ENCODE data around the gene C5AR1.

Gene C5AR1

GRCh38 chr19:47357788-47358680 lies 48.4 kb downstream of the C5AR1 start:
- H3K36me3 ChIP-seq (replicated peaks in 1 of 2; ENCODE audit: control insufficient read depth in 2 of 2, insufficient read depth in 2 of 2, low read length in 2 of 2), result peaks cover 57 to 96% of the 10 kb centered on the region in 2 donors
- DNase-seq (ENCODE audit: low spot score), result no peak
- no peak overlapping the region for H3K27ac ChIP-seq (replicated peaks; ENCODE audit: low read length)
- H3K4ac ChIP-seq (ENCODE audit: low read length), result no peak overlapping the region
- no peak overlapping the region for H2BK120ac ChIP-seq (ENCODE audit: low read depth, low read length)
- peak overlapping the region; percentile 13 for H2BK5ac ChIP-seq (ENCODE audit: low read length)
- H2BK12ac ChIP-seq (ENCODE audit: low read length), result no peak overlapping the region
- H4K91ac ChIP-seq (ENCODE audit: low read depth, low read length, poor library complexity), result no peak overlapping the region
- peak overlapping the region; percentile 75 for H3K23ac ChIP-seq (ENCODE audit: low read depth, low read length, poor library complexity)
- H2AK5ac ChIP-seq (ENCODE audit: low read depth, low read length), result no peak overlapping the region
- no peak overlapping the region for H4K8ac ChIP-seq (ENCODE audit: low read depth, low read length)
- no peaks in the 10 kb centered on the region for H3K4me1 ChIP-seq (ENCODE audit: control insufficient read depth in 2 of 2, insufficient read depth in 1 of 2, low read depth in 1 of 2, low read length in 2 of 2)
- H2BK15ac ChIP-seq (ENCODE audit: low read length), result no peak overlapping the region
- H3K4me2 ChIP-seq (ENCODE audit: insufficient read depth, low read length, poor library complexity, severe bottlenecking), result no peak overlapping the region
- H3K27me3 ChIP-seq (ENCODE audit: control insufficient read depth in 3 of 3, insufficient read depth in 3 of 3, low read depth in 1 of 3, low read length in 3 of 3), result no peaks in the 10 kb centered on the region
- H3K14ac ChIP-seq (ENCODE audit: low read length), result no peak overlapping the region
- no CpG with 5 or more reads among the region's 28 CpGs for WGBS, 2 donors (ENCODE audit: extremely low coverage in 2 of 2, insufficient read length in 2 of 2, insufficient replicate concordance in 1 of 2)
- peaks cover 2 to 6% of the 10 kb centered on the region in 2 donors for H3K9me3 ChIP-seq (replicated peaks in 1 of 2; ENCODE audit: control insufficient read depth in 2 of 2, insufficient read depth in 1 of 2, low read depth in 1 of 2, low read length in 2 of 2)
- H3K79me1 ChIP-seq (ENCODE audit: low read depth, low read length), result peaks cover 10% of the 10 kb centered on the region
- H3K4me3 ChIP-seq (ENCODE audit: low read length in 2 of 2), result no peak overlapping the region
- H3K18ac ChIP-seq (ENCODE audit: low read length), result no peak overlapping the region
- H3K9ac ChIP-seq (ENCODE audit: low read depth, low read length, poor library complexity), result no peak overlapping the region
- no peak overlapping the region for H2AFZ ChIP-seq (ENCODE audit: low read length)

- Histone ChIP-seq H3K27ac (replicated peaks; ENCODE audit: low read length) (no peak overlapping the region), H4K8ac (ENCODE audit: low read depth, low read length) (no peak overlapping the region), H3K79me1 (ENCODE audit: low read depth, low read length) (peaks cover 5% of the 10 kb centered on the region), H3K18ac (ENCODE audit: low read length) (no peak overlapping the region), H3K14ac (ENCODE audit: low read length) (peak overlapping the region; percentile 38), H3K27me3 (ENCODE audit: control insufficient read depth in 3 of 3, insufficient read depth in 3 of 3, low read depth in 1 of 3, low read length in 3 of 3) (no peaks in the 10 kb centered on the region), H2AFZ (ENCODE audit: low read length) (no peak overlapping the region), H3K4me1 (ENCODE audit: control insufficient read depth in 2 of 2, insufficient read depth in 1 of 2, low read depth in 1 of 2, low read length in 2 of 2) (peaks cover 0 to under 1% of the 10 kb centered on the region in 2 donors), H3K9ac (ENCODE audit: low read depth, low read length, poor library complexity) (no peak overlapping the region), H3K36me3 (replicated peaks in 1 of 2; ENCODE audit: control insufficient read depth in 2 of 2, insufficient read depth in 2 of 2, low read length in 2 of 2) (peaks cover 56 to 97% of the 10 kb centered on the region in 2 donors), H2BK12ac (ENCODE audit: low read length) (no peak overlapping the region), H3K4me2 (ENCODE audit: insufficient read depth, low read length, poor library complexity, severe bottlenecking) (no peak overlapping the region), H3K4ac (ENCODE audit: low read length) (no peak overlapping the region), H4K91ac (ENCODE audit: low read depth, low read length, poor library complexity) (no peak overlapping the region), H3K9me3 (replicated peaks in 1 of 2; ENCODE audit: control insufficient read depth in 2 of 2, insufficient read depth in 1 of 2, low read depth in 1 of 2, low read length in 2 of 2) (peaks cover 2 to 6% of the 10 kb centered on the region in 2 donors), H2AK5ac (ENCODE audit: low read depth, low read length) (no peak overlapping the region), H2BK5ac (ENCODE audit: low read length) (no peak overlapping the region), H2BK120ac (ENCODE audit: low read depth, low read length) (no peak overlapping the region), H2BK15ac (ENCODE audit: low read length) (no peak overlapping the region), H3K23ac (ENCODE audit: low read depth, low read length, poor library complexity) (no peak overlapping the region), H3K4me3 (ENCODE audit: low read length in 2 of 2) (no peak overlapping the region)
- no peak for DNase-seq (ENCODE audit: low spot score)
- no CpG with 5 or more reads among the region's 6 CpGs for WGBS, 2 donors (ENCODE audit: extremely low coverage in 2 of 2, insufficient read length in 2 of 2, insufficient replicate concordance in 1 of 2)
Measured at GRCh38 chr19:47358936-47359335, 49.3 kb downstream of the C5AR1 start.

- H3K27ac ChIP-seq (replicated peaks; ENCODE audit: low read length), result no peak overlapping the region
- no peak overlapping the region for H3K14ac ChIP-seq (ENCODE audit: low read length)
- H2AFZ ChIP-seq (ENCODE audit: low read length), result no peak overlapping the region
- H3K9me3 ChIP-seq (replicated peaks in 1 of 2; ENCODE audit: control insufficient read depth in 2 of 2, insufficient read depth in 1 of 2, low read depth in 1 of 2, low read length in 2 of 2), result peaks cover 0 to 2% of the 10 kb centered on the region in 2 donors
- H3K79me1 ChIP-seq (ENCODE audit: low read depth, low read length), result peaks cover 5% of the 10 kb centered on the region
- H3K23ac ChIP-seq (ENCODE audit: low read depth, low read length, poor library complexity), result no peak overlapping the region
- no peak overlapping the region for H4K8ac ChIP-seq (ENCODE audit: low read depth, low read length)
- no peak overlapping the region for H4K91ac ChIP-seq (ENCODE audit: low read depth, low read length, poor library complexity)
- no peak overlapping the region for H3K4ac ChIP-seq (ENCODE audit: low read length)
- no peak overlapping the region for H3K9ac ChIP-seq (ENCODE audit: low read depth, low read length, poor library complexity)
- peaks cover 0 to 2% of the 10 kb centered on the region in 2 donors for H3K4me1 ChIP-seq (ENCODE audit: control insufficient read depth in 2 of 2, insufficient read depth in 1 of 2, low read depth in 1 of 2, low read length in 2 of 2)
- H3K36me3 ChIP-seq (replicated peaks in 1 of 2; ENCODE audit: control insufficient read depth in 2 of 2, insufficient read depth in 2 of 2, low read length in 2 of 2), result peaks cover 48 to 91% of the 10 kb centered on the region in 2 donors
- no peak overlapping the region for H3K4me2 ChIP-seq (ENCODE audit: insufficient read depth, low read length, poor library complexity, severe bottlenecking)
- no peaks in the 10 kb centered on the region for H3K27me3 ChIP-seq (ENCODE audit: control insufficient read depth in 3 of 3, insufficient read depth in 3 of 3, low read depth in 1 of 3, low read length in 3 of 3)
- H2BK5ac ChIP-seq (ENCODE audit: low read length), result no peak overlapping the region
- H2BK120ac ChIP-seq (ENCODE audit: low read depth, low read length), result no peak overlapping the region
- no peak overlapping the region for H2BK12ac ChIP-seq (ENCODE audit: low read length)
- H2BK15ac ChIP-seq (ENCODE audit: low read length), result no peak overlapping the region
- no peak overlapping the region for H3K4me3 ChIP-seq (ENCODE audit: low read length in 2 of 2)
- no peak for DNase-seq (ENCODE audit: low spot score)
- no peak overlapping the region for H2AK5ac ChIP-seq (ENCODE audit: low read depth, low read length)
- no CpG with 5 or more reads among the region's 21 CpGs for WGBS, 2 donors (ENCODE audit: extremely low coverage in 2 of 2, insufficient read length in 2 of 2, insufficient replicate concordance in 1 of 2)
- no peak overlapping the region for H3K18ac ChIP-seq (ENCODE audit: low read length)
Measured at GRCh38 chr19:47362321-47362720, 52.7 kb downstream of the C5AR1 start.

- no peak overlapping the region for H2AFZ ChIP-seq (ENCODE audit: low read length)
- no peak overlapping the region for H3K18ac ChIP-seq (ENCODE audit: low read length)
- no peak overlapping the region for H3K27ac ChIP-seq (replicated peaks; ENCODE audit: low read length)
- WGBS, 2 donors (ENCODE audit: extremely low coverage in 2 of 2, insufficient read length in 2 of 2, insufficient replicate concordance in 1 of 2), result no CpG with 5 or more reads among the region's 13 CpGs
- no peak for DNase-seq (ENCODE audit: low spot score)
- no peak overlapping the region for H4K8ac ChIP-seq (ENCODE audit: low read depth, low read length)
- no peak overlapping the region for H3K14ac ChIP-seq (ENCODE audit: low read length)
- H2BK5ac ChIP-seq (ENCODE audit: low read length), result no peak overlapping the region
- H3K4ac ChIP-seq (ENCODE audit: low read length), result no peak overlapping the region
- H2BK12ac ChIP-seq (ENCODE audit: low read length), result no peak overlapping the region
- no peak overlapping the region for H4K91ac ChIP-seq (ENCODE audit: low read depth, low read length, poor library complexity)
- no peak overlapping the region for H3K23ac ChIP-seq (ENCODE audit: low read depth, low read length, poor library complexity)
- no peak overlapping the region for H3K9ac ChIP-seq (ENCODE audit: low read depth, low read length, poor library complexity)
- H3K4me3 ChIP-seq (ENCODE audit: low read length in 2 of 2), result peak overlapping the region in 1 of 2 donors; percentile 57
- peaks cover 37 to 82% of the 10 kb centered on the region in 2 donors for H3K36me3 ChIP-seq (replicated peaks in 1 of 2; ENCODE audit: control insufficient read depth in 2 of 2, insufficient read depth in 2 of 2, low read length in 2 of 2)
- H3K79me1 ChIP-seq (ENCODE audit: low read depth, low read length), result peaks cover under 1% of the 10 kb centered on the region
- no peaks in the 10 kb centered on the region for H3K27me3 ChIP-seq (ENCODE audit: control insufficient read depth in 3 of 3, insufficient read depth in 3 of 3, low read depth in 1 of 3, low read length in 3 of 3)
- no peak overlapping the region for H2BK15ac ChIP-seq (ENCODE audit: low read length)
- H2BK120ac ChIP-seq (ENCODE audit: low read depth, low read length), result no peak overlapping the region
- no peak overlapping the region for H3K4me2 ChIP-seq (ENCODE audit: insufficient read depth, low read length, poor library complexity, severe bottlenecking)
- no peaks in the 10 kb centered on the region for H3K9me3 ChIP-seq (replicated peaks in 1 of 2; ENCODE audit: control insufficient read depth in 2 of 2, insufficient read depth in 1 of 2, low read depth in 1 of 2, low read length in 2 of 2)
- peaks cover 0 to 2% of the 10 kb centered on the region in 2 donors for H3K4me1 ChIP-seq (ENCODE audit: control insufficient read depth in 2 of 2, insufficient read depth in 1 of 2, low read depth in 1 of 2, low read length in 2 of 2)
- no peak overlapping the region for H2AK5ac ChIP-seq (ENCODE audit: low read depth, low read length)
Measured at GRCh38 chr19:47363758-47364531, 54.3 kb downstream of the C5AR1 start.
